Measurements from ENCODE around the gene GRIK1. TPM values are rescaled to one million over a fixed set of nuclear protein-coding genes. Genes with fewer than 3 reads are reported as not detected.

GRIK1 gene
- polyA plus RNA-seq, 1 donor from 2014 or later = 8.7 TPM

- Histone ChIP-seq H3K27ac (ENCODE audit: low read length) (no peak overlapping the region), H3K4me2 (ENCODE audit: low read length) (no peak overlapping the region)
- TF ChIP-seq RAD21 (conservative IDR thresholded peaks at IDR 0.05) (no peak), TAF1 (IDR thresholded peaks at IDR 0.05; ENCODE audit: low read depth) (no peak), EZH2 (IDR thresholded peaks at IDR 0.05; ENCODE audit: borderline replicate concordance, insufficient read depth, low read length, poor library complexity, severe bottlenecking) (no peak), MXI1 (conservative IDR thresholded peaks at IDR 0.05; ENCODE audit: poor library complexity, severe bottlenecking) (no peak), EP300 (conservative IDR thresholded peaks at IDR 0.05; ENCODE audit: poor library complexity, severe bottlenecking) (no peak), POLR2AphosphoS5 (IDR thresholded peaks at IDR 0.05) (no peak), SMC3 (conservative IDR thresholded peaks at IDR 0.05; ENCODE audit: poor library complexity) (no peak), CTCF (IDR thresholded peaks at IDR 0.05; ENCODE audit: poor library complexity, severe bottlenecking) (no peak)
- TF ChIP-seq, protein P1, sequence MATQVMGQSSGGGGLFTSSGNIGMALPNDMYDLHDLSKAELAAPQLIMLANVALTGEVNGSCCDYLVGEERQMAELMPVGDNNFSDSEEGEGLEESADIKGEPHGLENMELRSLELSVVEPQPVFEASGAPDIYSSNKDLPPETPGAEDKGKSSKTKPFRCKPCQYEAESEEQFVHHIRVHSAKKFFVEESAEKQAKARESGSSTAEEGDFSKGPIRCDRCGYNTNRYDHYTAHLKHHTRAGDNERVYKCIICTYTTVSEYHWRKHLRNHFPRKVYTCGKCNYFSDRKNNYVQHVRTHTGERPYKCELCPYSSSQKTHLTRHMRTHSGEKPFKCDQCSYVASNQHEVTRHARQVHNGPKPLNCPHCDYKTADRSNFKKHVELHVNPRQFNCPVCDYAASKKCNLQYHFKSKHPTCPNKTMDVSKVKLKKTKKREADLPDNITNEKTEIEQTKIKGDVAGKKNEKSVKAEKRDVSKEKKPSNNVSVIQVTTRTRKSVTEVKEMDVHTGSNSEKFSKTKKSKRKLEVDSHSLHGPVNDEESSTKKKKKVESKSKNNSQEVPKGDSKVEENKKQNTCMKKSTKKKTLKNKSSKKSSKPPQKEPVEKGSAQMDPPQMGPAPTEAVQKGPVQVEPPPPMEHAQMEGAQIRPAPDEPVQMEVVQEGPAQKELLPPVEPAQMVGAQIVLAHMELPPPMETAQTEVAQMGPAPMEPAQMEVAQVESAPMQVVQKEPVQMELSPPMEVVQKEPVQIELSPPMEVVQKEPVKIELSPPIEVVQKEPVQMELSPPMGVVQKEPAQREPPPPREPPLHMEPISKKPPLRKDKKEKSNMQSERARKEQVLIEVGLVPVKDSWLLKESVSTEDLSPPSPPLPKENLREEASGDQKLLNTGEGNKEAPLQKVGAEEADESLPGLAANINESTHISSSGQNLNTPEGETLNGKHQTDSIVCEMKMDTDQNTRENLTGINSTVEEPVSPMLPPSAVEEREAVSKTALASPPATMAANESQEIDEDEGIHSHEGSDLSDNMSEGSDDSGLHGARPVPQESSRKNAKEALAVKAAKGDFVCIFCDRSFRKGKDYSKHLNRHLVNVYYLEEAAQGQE (IDR thresholded peaks at IDR 0.05; ENCODE audit: borderline replicate concordance) = no peak
Observed at GRCh38 chr21:29763674-29764073, 176.1 kb downstream of the GRIK1 start.

DNA sequence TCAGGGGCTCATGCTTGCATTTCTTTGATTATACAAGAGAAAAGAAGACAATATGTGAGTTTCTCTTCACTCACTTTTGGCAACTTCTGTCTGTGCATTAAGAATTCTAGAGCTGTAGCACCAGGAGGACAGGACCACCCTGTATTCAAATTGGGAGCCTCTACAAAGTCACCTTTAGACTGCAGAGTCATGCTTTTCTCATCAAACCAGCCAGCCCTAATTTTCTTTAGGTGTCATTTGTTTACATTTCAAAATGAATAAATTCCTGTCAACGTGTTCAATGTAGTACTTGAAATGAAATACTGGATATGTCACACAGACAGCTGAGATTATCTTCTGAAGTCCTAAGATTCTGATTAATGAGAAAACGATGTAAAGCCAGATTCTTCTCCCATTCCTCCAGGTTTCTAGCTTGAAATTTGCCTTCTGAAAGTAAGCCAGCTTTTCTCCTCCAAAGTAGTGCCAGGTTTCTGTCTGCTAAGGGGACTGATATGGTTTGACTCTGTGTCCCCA, 177.2 kb downstream of the GRIK1 start:
- no peak overlapping the region for H3K4me2 ChIP-seq (ENCODE audit: low read length)
- H3F3A ChIP-seq (ENCODE audit: insufficient read depth, low read length, poor library complexity, severe bottlenecking) = no peaks in the 10 kb centered on the region
- H3K27ac ChIP-seq (ENCODE audit: low read length) = no peak overlapping the region
- H3K9me2 ChIP-seq (ENCODE audit: insufficient read depth, low read length) = no peaks in the 10 kb centered on the region
- no peaks in the 10 kb centered on the region for H3K27me3 ChIP-seq (ENCODE audit: insufficient read depth, low read depth, low read length)
- H2AFZ ChIP-seq (ENCODE audit: low read depth, low read length) = no peak overlapping the region
- H4K20me1 ChIP-seq (ENCODE audit: insufficient read depth) = no peaks in the 10 kb centered on the region
- TF ChIP-seq EZH2 (IDR thresholded peaks at IDR 0.05; ENCODE audit: borderline replicate concordance, insufficient read depth, low read length, poor library complexity, severe bottlenecking) = no peak
- no peak for TF ChIP-seq EP300 (conservative IDR thresholded peaks at IDR 0.05; ENCODE audit: poor library complexity, severe bottlenecking)
- no peak for TF ChIP-seq POLR2AphosphoS5 (IDR thresholded peaks at IDR 0.05)
- TF ChIP-seq TAF1 (IDR thresholded peaks at IDR 0.05; ENCODE audit: low read depth) = no peak
- TF ChIP-seq CTCF (IDR thresholded peaks at IDR 0.05; ENCODE audit: poor library complexity, severe bottlenecking) = no peak
- TF ChIP-seq RAD21 (conservative IDR thresholded peaks at IDR 0.05) = no peak
- TF ChIP-seq, protein P1 (IDR thresholded peaks at IDR 0.05; ENCODE audit: borderline replicate concordance) = no peak
- no peak for TF ChIP-seq MXI1 (conservative IDR thresholded peaks at IDR 0.05; ENCODE audit: poor library complexity, severe bottlenecking)
- no peak for TF ChIP-seq SMC3 (conservative IDR thresholded peaks at IDR 0.05; ENCODE audit: poor library complexity)
- no peak overlapping the region for H3K9ac ChIP-seq (ENCODE audit: low read length)
- H3K36me3 ChIP-seq (ENCODE audit: insufficient read depth, low read length) = no peaks in the 10 kb centered on the region
- no peaks in the 10 kb centered on the region for H3K79me2 ChIP-seq (replicated peaks; ENCODE audit: insufficient read depth, low read length)
- no peaks in the 10 kb centered on the region for H3K9me3 ChIP-seq (ENCODE audit: low read length)
- H3K4me3 ChIP-seq (ENCODE audit: low read length) = no peak overlapping the region

More at GRCh38 chr21:29763674-29764073, 176.1 kb downstream of the GRIK1 start:
- Histone ChIP-seq H3K9me2 (ENCODE audit: insufficient read depth, low read length) (no peaks in the 10 kb centered on the region), H4K20me1 (ENCODE audit: insufficient read depth) (no peaks in the 10 kb centered on the region), H3K9me3 (ENCODE audit: low read length) (no peaks in the 10 kb centered on the region), H3K36me3 (ENCODE audit: insufficient read depth, low read length) (no peaks in the 10 kb centered on the region), H3K27me3 (ENCODE audit: insufficient read depth, low read depth, low read length) (no peaks in the 10 kb centered on the region), H3K9ac (ENCODE audit: low read length) (no peak overlapping the region), H3K4me3 (ENCODE audit: low read length) (no peak overlapping the region), H2AFZ (ENCODE audit: low read depth, low read length) (no peak overlapping the region), H3K79me2 (replicated peaks; ENCODE audit: insufficient read depth, low read length) (no peaks in the 10 kb centered on the region), H3F3A (ENCODE audit: insufficient read depth, low read length, poor library complexity, severe bottlenecking) (no peaks in the 10 kb centered on the region)
